Neural progenitor cell (in vitro differentiated cells): ENCODE data around the gene RASA1.

ENCODE experiments used
- EZH2 ChIP-seq: fragments of 200-600 bp; sonication (generic); IDR thresholded peaks from 2 replicates; pipeline ENCODE4 v1.6.1; 2017; ENCODE audit warnings: antibody characterized with exemption, mild to moderate bottlenecking, moderate library complexity
- EZH2phosphoT487 ChIP-seq: fragments of 200-600 bp; sonication (generic); IDR thresholded peaks from 2 replicates; pipeline ENCODE4 v1.6.1; 2017; ENCODE audit warnings: antibody characterized with exemption
- TF ChIP-seq, protein P1 (sequence below): fragments of 200-600 bp; sonication (generic); IDR thresholded peaks from 2 replicates; pipeline ENCODE4 v1.5.1; 2017; ENCODE audit warnings: antibody characterized with exemption, mild to moderate bottlenecking

DNA sequence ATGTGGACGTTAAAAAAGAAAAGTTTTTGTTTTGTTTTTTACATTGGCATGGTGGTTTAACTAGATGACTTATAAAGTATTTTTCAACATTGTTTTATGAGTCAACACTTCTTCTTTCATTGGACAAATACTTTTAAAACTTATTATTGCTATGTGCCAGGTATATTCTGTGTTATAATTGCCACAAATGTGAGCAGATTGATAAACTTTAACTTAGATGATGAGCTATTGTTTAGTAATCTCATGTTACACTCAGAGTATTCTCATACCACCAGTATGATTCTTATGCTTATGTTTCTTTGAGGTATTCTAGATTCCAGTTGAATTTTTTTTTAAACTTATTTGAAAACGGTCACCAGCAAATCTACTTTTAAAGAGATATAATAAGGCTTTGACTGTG is 60.3 kb downstream of the RASA1 start:
- TF ChIP-seq, protein P1, sequence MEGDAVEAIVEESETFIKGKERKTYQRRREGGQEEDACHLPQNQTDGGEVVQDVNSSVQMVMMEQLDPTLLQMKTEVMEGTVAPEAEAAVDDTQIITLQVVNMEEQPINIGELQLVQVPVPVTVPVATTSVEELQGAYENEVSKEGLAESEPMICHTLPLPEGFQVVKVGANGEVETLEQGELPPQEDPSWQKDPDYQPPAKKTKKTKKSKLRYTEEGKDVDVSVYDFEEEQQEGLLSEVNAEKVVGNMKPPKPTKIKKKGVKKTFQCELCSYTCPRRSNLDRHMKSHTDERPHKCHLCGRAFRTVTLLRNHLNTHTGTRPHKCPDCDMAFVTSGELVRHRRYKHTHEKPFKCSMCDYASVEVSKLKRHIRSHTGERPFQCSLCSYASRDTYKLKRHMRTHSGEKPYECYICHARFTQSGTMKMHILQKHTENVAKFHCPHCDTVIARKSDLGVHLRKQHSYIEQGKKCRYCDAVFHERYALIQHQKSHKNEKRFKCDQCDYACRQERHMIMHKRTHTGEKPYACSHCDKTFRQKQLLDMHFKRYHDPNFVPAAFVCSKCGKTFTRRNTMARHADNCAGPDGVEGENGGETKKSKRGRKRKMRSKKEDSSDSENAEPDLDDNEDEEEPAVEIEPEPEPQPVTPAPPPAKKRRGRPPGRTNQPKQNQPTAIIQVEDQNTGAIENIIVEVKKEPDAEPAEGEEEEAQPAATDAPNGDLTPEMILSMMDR = no peak
- TF ChIP-seq EZH2 (no peak), EZH2phosphoT487 (no peak)
